ENCODE measurements around the gene USP49. TPM values are rescaled to one million over a fixed set of nuclear protein-coding genes. Genes with fewer than 3 reads are reported as not detected.

Gene USP49
- total RNA-seq, 2 experiments from 2014 or later, result 6.1 to 6.3 TPM

GRCh38 chr6:41929924-41930323 lies 34.7 kb upstream of the USP49 start:
- no peaks in the 10 kb centered on the region for H3K27me3 Mint-ChIP-seq
- no peak overlapping the region for H3K27ac Mint-ChIP-seq
- no peaks in the 10 kb centered on the region for H3K9me3 Mint-ChIP-seq
- no peak for DNase-seq
- intact Hi-C loops (cut with micrococcal nuclease), result no loop called here
- POLR2A ChIA-PET, result interaction anchor here (1.2 to 1.6 kb wide), 2 partner anchors 9 to 10 kb away, joined by 3 to 6 read pairs; partner anchors contain the start of genes BYSL and MED20
- H3K4me3 Mint-ChIP-seq, result no peak overlapping the region
- H3K4me1 Mint-ChIP-seq (ENCODE audit: low read depth), result peaks cover 18% of the 10 kb centered on the region
- peaks cover 50% of the 10 kb centered on the region for H3K36me3 Mint-ChIP-seq
- CTCF ChIA-PET, result interaction anchor here (1.1 to 18.7 kb wide), 4 partner anchors 6 to 150 kb away, joined by 3 to 470 read pairs (median 42); partner anchors contain the start of genes BYSL, FRS3, MED20 and TAF8

- no peaks in the 10 kb centered on the region for H3K27me3 Mint-ChIP-seq
- peak overlapping the region; percentile 57 for H3K27ac Mint-ChIP-seq
- POLR2A ChIA-PET, result interaction anchor here (1.4 kb wide), 1 partner anchor 9 kb away, joined by 3 read pairs; no protein-coding TSS in a partner anchor
- intact Hi-C loops (cut with micrococcal nuclease), result no loop called here
- peaks cover 41% of the 10 kb centered on the region for H3K36me3 Mint-ChIP-seq
- CTCF ChIA-PET, result interaction anchor here (0.9 to 18.7 kb wide), 3 partner anchors 9 to 118 kb away, joined by 3 to 470 read pairs (median 5); partner anchors contain the start of gene TAF8
- no peaks in the 10 kb centered on the region for H3K9me3 Mint-ChIP-seq
- no peak overlapping the region for H3K4me3 Mint-ChIP-seq
- peaks cover 32% of the 10 kb centered on the region for H3K4me1 Mint-ChIP-seq (ENCODE audit: low read depth)
- no peak for DNase-seq
Measured at GRCh38 chr6:41927253-41927652, 32.1 kb upstream of the USP49 start.

- Mint-ChIP-seq H3K27ac (peak overlapping the region; percentile 96), H3K4me3 (peak overlapping the region; percentile 93), H3K4me1 (ENCODE audit: low read depth) (peaks cover 49% of the 10 kb centered on the region), H3K36me3 (peaks cover 17% of the 10 kb centered on the region), H3K9me3 (no peaks in the 10 kb centered on the region), H3K27me3 (no peaks in the 10 kb centered on the region)
- intact Hi-C loops (cut with micrococcal nuclease), result loop anchor here (5.0 kb wide), 1 partner anchor 295 kb away; the partner anchor contains the start of gene MRPS10
- ChIA-PET CTCF (interaction anchor here (1.0 to 7.0 kb wide), 9 partner anchors 11 to 135 kb away, joined by 3 to 156 read pairs (median 22); partner anchors contain the start of genes CCND3, TAF8, TOMM6 and USP49), POLR2A (interaction anchor here (1.3 to 2.9 kb wide), 4 partner anchors 13 to 100 kb away, joined by 3 to 17 read pairs (median 16); partner anchors contain the start of gene CCND3)
- DNase-seq, result no peak
Measured at GRCh38 chr6:41922154-41922553, 27.0 kb upstream of the USP49 start.

GRCh38 chr6:41921712-41921998 lies 26.5 kb upstream of the USP49 start:
- Mint-ChIP-seq H3K4me3 (peak overlapping the region; percentile 93), H3K9me3 (no peaks in the 10 kb centered on the region), H3K27ac (peak overlapping the region; percentile 96), H3K36me3 (peaks cover 16% of the 10 kb centered on the region), H3K4me1 (ENCODE audit: low read depth) (peaks cover 49% of the 10 kb centered on the region), H3K27me3 (no peaks in the 10 kb centered on the region)
- ChIA-PET CTCF (interaction anchor here (0.9 to 7.0 kb wide), 25 partner anchors 9 to 296 kb away, joined by 3 to 156 read pairs (median 4); partner anchors contain the start of genes CCND3, MRPS10, TAF8 and TOMM6), POLR2A (interaction anchor here (0.7 to 2.9 kb wide), 17 partner anchors 9 to 136 kb away, joined by 3 to 18 read pairs (median 6); partner anchors contain the start of genes CCND3, TAF8, TOMM6 and USP49)
- no peak for DNase-seq
- intact Hi-C loops (cut with micrococcal nuclease), result loop anchor here (1.0 to 5.0 kb wide), 9 partner anchors 20 to 642 kb away; partner anchors contain the start of genes CCND3, MRPS10, TFEB and TOMM6

GRCh38 chr6:41920921-41921711 lies 25.9 kb upstream of the USP49 start, which contains the start of the genes BYSL and MED20:
BYSL (plus strand) TSS chr6:41921499; CDS start chr6:41921563, 64 bp downstream.
MED20 (minus strand) TSS chr6:41921139; CDS start chr6:41921018, 121 bp downstream.
- ChIA-PET CTCF (interaction anchor here (0.6 to 7.0 kb wide), 39 partner anchors 8 to 302 kb away, joined by 3 to 156 read pairs (median 4); partner anchors contain the start of genes CCND3, FRS3, MRPS10 and TAF8), POLR2A (interaction anchor here (0.6 to 2.9 kb wide), 19 partner anchors 10 to 135 kb away, joined by 3 to 18 read pairs (median 6); partner anchors contain the start of genes CCND3, TAF8, TOMM6 and USP49)
- H3K27me3 Mint-ChIP-seq, result no peaks in the 10 kb centered on the region
- H3K36me3 Mint-ChIP-seq, result peaks cover 18% of the 10 kb centered on the region
- peak within 1 kb of the TSS; percentile 96 for H3K27ac Mint-ChIP-seq
- intact Hi-C loops (cut with micrococcal nuclease), result loop anchor here (1.0 to 5.0 kb wide), 9 partner anchors 20 to 642 kb away; partner anchors contain the start of genes CCND3, MRPS10, TFEB and TOMM6
- peaks cover 49% of the 10 kb centered on the region for H3K4me1 Mint-ChIP-seq (ENCODE audit: low read depth)
- no peaks in the 10 kb centered on the region for H3K9me3 Mint-ChIP-seq
- DNase-seq, result peak; percentile 96
- peak within 1 kb of the TSS; percentile 93 for H3K4me3 Mint-ChIP-seq

GRCh38 chr6:41917528-41917927 lies 22.4 kb upstream of the USP49 start:
- no peaks in the 10 kb centered on the region for H3K27me3 Mint-ChIP-seq
- H3K4me1 Mint-ChIP-seq (ENCODE audit: low read depth), result peaks cover 32% of the 10 kb centered on the region
- H3K27ac Mint-ChIP-seq, result peak overlapping the region; percentile 66
- no peak overlapping the region for H3K4me3 Mint-ChIP-seq
- CTCF ChIA-PET, result interaction anchor here (0.6 to 0.9 kb wide), 3 partner anchors 25 to 245 kb away, joined by 3 to 6 read pairs (median 3); no protein-coding TSS in a partner anchor
- peak; percentile 41 for DNase-seq
- intact Hi-C loops (cut with micrococcal nuclease), result no loop called here
- POLR2A ChIA-PET, result no interaction called here
- H3K9me3 Mint-ChIP-seq, result no peaks in the 10 kb centered on the region
- H3K36me3 Mint-ChIP-seq, result peaks cover 15% of the 10 kb centered on the region

- H3K4me3 Mint-ChIP-seq, result no peak overlapping the region
- CTCF ChIA-PET, result interaction anchor here (0.9 to 1.9 kb wide), 3 partner anchors 127 to 132 kb away, joined by 4 to 5 read pairs (median 4); partner anchors contain the start of gene TOMM6
- no peak overlapping the region for H3K27ac Mint-ChIP-seq
- POLR2A ChIA-PET, result interaction anchor here (1.4 kb wide), 1 partner anchor 9 kb away, joined by 3 read pairs; no protein-coding TSS in a partner anchor
- H3K9me3 Mint-ChIP-seq, result no peaks in the 10 kb centered on the region
- intact Hi-C loops (cut with micrococcal nuclease), result no loop called here
- peaks cover 15% of the 10 kb centered on the region for H3K36me3 Mint-ChIP-seq
- H3K27me3 Mint-ChIP-seq, result no peaks in the 10 kb centered on the region
- peaks cover 23% of the 10 kb centered on the region for H3K4me1 Mint-ChIP-seq (ENCODE audit: low read depth)
- no peak for DNase-seq
Measured at GRCh38 chr6:41914869-41915530, 19.8 kb upstream of the USP49 start.

GRCh38 chr6:41914343-41914742 lies 19.2 kb upstream of the USP49 start:
- intact Hi-C loops (cut with micrococcal nuclease), result no loop called here
- H3K36me3 Mint-ChIP-seq, result peaks cover 15% of the 10 kb centered on the region
- peaks cover 18% of the 10 kb centered on the region for H3K4me1 Mint-ChIP-seq (ENCODE audit: low read depth)
- H3K9me3 Mint-ChIP-seq, result no peaks in the 10 kb centered on the region
- DNase-seq, result no peak
- POLR2A ChIA-PET, result interaction anchor here (1.4 kb wide), 1 partner anchor 9 kb away, joined by 3 read pairs; no protein-coding TSS in a partner anchor
- no peak overlapping the region for H3K27ac Mint-ChIP-seq
- CTCF ChIA-PET, result interaction anchor here (0.6 to 1.9 kb wide), 5 partner anchors 11 to 133 kb away, joined by 3 to 5 read pairs (median 4); partner anchors contain the start of gene TOMM6
- H3K27me3 Mint-ChIP-seq, result no peaks in the 10 kb centered on the region
- no peak overlapping the region for H3K4me3 Mint-ChIP-seq

GRCh38 chr6:41909727-41910126 lies 14.6 kb upstream of the USP49 start:
- ChIA-PET POLR2A (no interaction called here), CTCF (interaction anchor here (0.7 kb wide), 1 partner anchor 11 kb away, joined by 3 read pairs; the partner anchor contains the start of genes BYSL and MED20)
- H3K36me3 Mint-ChIP-seq, result peaks cover 15% of the 10 kb centered on the region
- intact Hi-C loops (cut with micrococcal nuclease), result no loop called here
- peaks cover 7% of the 10 kb centered on the region for H3K4me1 Mint-ChIP-seq (ENCODE audit: low read depth)
- no peak overlapping the region for H3K27ac Mint-ChIP-seq
- H3K9me3 Mint-ChIP-seq, result no peaks in the 10 kb centered on the region
- no peak for DNase-seq
- H3K4me3 Mint-ChIP-seq, result no peak overlapping the region
- no peaks in the 10 kb centered on the region for H3K27me3 Mint-ChIP-seq

GRCh38 chr6:41901882-41902519 lies 6.8 kb upstream of the USP49 start:
- no peak overlapping the region for H3K27ac Mint-ChIP-seq
- no peaks in the 10 kb centered on the region for H3K9me3 Mint-ChIP-seq
- CTCF ChIA-PET, result interaction anchor here (1.0 to 13.0 kb wide), 7 partner anchors 19 to 171 kb away, joined by 4 to 190 read pairs (median 7); partner anchors contain the start of genes BYSL, MED20 and TAF8
- intact Hi-C loops (cut with micrococcal nuclease), result loop anchor here (1.0 kb wide), 1 partner anchor 142 kb away; no protein-coding TSS in a partner anchor
- peaks cover 12% of the 10 kb centered on the region for H3K4me1 Mint-ChIP-seq (ENCODE audit: low read depth)
- DNase-seq, result peak; percentile 75
- H3K4me3 Mint-ChIP-seq, result no peak overlapping the region
- POLR2A ChIA-PET, result no interaction called here
- peaks cover 6% of the 10 kb centered on the region for H3K36me3 Mint-ChIP-seq
- no peaks in the 10 kb centered on the region for H3K27me3 Mint-ChIP-seq

All from activated CD4-positive, alpha-beta memory T cell treated with anti-CD3 and anti-CD28 coated beads for 36 hours (primary cell).